ENCODE data around the gene PPP1R13B.

DNA sequence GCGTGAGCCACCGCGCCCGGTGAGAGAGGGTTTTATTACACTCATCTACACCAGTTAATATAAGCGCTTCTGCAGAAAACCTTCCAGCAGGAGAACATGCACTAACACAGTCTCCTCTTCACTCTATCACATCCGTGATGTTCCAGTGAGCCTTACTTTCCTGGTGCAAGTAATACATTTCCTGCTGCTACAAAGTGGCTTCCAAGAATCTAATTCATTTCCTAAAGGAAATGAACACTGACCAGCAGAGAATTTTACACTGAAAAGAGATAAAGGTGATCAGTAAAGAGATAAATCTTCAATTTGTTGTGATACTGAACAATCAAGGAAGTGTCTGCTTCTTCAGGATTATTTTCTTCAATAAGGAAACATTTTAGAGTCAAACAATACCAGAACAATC is 92.3 kb downstream of the PPP1R13B start:
- TF ChIP-seq, protein P1, sequence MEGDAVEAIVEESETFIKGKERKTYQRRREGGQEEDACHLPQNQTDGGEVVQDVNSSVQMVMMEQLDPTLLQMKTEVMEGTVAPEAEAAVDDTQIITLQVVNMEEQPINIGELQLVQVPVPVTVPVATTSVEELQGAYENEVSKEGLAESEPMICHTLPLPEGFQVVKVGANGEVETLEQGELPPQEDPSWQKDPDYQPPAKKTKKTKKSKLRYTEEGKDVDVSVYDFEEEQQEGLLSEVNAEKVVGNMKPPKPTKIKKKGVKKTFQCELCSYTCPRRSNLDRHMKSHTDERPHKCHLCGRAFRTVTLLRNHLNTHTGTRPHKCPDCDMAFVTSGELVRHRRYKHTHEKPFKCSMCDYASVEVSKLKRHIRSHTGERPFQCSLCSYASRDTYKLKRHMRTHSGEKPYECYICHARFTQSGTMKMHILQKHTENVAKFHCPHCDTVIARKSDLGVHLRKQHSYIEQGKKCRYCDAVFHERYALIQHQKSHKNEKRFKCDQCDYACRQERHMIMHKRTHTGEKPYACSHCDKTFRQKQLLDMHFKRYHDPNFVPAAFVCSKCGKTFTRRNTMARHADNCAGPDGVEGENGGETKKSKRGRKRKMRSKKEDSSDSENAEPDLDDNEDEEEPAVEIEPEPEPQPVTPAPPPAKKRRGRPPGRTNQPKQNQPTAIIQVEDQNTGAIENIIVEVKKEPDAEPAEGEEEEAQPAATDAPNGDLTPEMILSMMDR (IDR thresholded peaks at IDR 0.05; ENCODE audit: low read length), result no peak
- no peak for TF ChIP-seq EZH2 (IDR thresholded peaks at IDR 0.05; ENCODE audit: borderline replicate concordance, low read length)
